HG03460 (cell line): ENCODE results near the gene TMEM132C.

Experiments
- ATAC-seq: cut with Tn5 transposase; IDR thresholded peaks from one replicate; pipeline ENCODE4 v1.9.1; 2021; ENCODE audit not compliant: unreplicated experiment

Gene TMEM132C

GRCh38 chr12:128338386-128339125, 71.6 kb downstream of the TMEM132C start:
- no peak for ATAC-seq

- no peak for ATAC-seq
Measured at GRCh38 chr12:128339126-128339520, 72.2 kb downstream of the TMEM132C start.

DNA sequence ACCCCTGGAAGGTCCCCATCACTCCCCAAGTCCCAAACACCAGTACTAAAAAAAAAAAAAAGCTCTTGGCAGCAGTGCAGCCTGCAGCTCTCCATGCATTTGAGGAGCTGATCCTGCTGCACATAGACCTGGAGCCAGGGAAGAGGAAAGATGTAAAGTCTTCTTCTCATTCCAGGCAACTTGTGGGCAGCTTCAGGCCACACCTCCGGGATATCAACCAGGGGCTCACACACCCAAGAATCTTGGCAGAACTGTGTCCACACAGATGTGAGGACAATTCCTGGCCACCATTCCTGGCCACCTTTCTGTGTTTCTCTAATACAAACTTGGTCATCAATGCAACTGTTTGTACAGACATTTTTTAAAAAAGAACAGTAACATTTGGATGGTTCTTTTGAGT, 72.7 kb downstream of the TMEM132C start:
- no peak for ATAC-seq

GRCh38 chr12:128353301-128353700, 86.3 kb downstream of the TMEM132C start:
- no peak for ATAC-seq

DNA sequence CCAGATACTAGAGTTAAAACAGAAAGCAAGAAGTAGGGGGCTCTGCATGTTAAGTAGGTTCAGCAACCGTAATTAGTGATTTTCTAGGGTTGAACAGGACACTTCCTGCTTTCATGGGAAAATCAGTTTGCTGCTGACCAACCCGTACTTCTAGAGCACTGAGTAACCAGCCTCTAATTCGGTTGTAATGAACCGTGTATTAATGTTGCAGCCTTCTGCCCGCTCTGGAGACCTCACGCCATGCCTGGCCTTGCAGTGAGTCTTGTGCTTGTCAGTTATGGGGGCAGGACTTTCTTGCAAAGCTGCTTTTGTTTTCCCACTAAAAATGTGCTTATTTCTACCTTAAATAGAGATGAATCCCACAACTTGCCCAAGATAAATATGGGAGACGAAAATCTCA, 89.6 kb downstream of the TMEM132C start:
- no peak for ATAC-seq

DNA sequence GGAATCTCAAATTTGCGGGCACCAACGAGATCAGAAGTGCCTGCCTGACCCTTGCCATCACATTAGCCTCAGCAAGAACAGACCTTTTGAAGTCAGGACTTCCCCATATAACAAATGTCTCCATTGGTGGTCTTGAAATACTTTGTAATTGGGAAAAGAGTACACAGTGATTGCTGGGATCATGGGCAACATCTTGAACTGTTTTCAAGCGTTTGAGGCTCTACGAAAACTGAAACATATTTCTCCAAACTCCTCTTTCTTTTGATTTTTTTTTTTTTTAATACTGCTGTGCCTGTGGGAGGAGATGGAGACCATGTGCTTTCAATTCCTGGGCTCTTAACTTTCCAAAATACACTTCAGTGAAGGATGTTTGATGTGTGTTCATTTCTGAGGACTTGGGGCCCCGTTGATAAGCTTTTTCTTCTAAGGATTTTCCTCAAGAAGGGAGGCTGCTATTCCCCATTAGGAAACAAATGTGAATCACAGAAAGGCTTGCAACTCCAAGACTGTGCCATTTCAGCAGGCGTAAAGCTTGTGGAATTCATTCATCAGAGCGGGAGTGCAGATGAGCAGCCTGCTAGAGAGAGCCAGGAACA, 94.5 kb downstream of the TMEM132C start:
- ATAC-seq = no peak

DNA sequence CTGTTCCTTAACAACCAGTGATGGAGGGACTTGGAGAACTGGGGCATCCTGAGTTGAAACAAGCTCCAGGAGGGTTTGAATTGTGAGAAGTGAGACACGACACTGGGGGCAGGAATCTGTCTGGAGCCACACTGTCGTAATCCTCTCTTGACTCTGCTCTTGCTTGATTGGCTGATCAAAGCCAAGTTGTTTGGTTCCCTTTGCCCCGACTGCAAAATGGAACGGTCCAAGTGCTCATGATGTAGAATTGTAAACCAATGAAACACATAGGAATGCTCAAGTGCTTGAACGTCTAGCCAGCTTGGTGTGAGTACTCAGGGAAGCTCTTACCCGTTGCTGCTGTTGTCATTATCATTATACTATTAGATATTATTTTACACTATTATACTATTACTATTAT, 98.1 kb downstream of the TMEM132C start:
- ATAC-seq = no peak

DNA sequence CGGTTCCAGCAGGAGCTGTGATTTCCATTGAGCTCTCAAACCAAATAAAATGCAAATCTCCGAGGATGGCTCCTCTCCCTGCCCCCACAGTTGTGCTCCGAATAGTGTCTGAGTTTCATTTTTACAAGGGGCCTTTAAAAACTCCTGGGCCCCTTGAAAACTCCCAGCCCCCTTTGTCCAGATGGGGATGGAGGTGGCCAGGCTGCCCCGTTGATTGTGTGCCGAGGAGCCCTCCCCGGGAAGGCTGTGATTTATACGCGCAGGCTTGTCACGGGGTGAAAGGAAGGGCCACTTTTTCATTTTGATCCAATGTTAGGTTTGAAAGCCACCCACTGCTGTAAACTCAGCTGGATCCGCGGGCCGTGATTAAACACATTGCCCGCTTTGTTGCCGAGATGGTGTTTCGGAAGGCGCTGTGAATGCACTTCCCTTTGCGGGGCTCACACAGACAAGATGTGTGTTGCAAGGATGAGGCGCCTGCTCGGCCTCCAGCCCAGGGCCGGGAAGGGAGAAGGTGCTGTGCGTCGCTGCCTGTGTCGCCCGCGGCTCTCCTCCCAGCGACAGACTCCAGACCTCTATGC, 98.8 kb downstream of the TMEM132C start:
- ATAC-seq = no peak

DNA sequence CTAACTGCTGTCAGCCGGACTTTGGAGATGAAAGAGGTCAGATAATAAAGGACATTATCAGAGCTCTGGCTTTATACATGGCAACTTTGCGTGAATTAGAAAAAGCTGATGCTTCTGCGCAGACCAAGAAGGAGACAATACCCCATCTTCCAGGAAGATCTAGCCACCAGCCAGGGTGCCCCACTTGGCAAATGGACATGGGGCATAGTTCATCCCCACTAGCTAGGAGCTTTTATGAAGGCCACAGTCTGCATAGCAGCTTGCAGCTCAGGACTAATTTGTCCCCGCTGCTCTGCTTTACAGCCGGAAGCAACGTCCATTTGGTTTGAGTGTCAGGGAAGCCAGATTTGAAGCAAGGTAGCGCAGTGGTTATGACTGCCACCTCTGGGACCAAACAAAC, 101.0 kb downstream of the TMEM132C start:
- no peak for ATAC-seq

GRCh38 chr12:128381541-128381940, 114.6 kb downstream of the TMEM132C start:
- no peak for ATAC-seq

GRCh38 chr12:128381946-128382345, 115.0 kb downstream of the TMEM132C start:
- no peak for ATAC-seq

- ATAC-seq = no peak
Measured at GRCh38 chr12:128382946-128383345, 116.0 kb downstream of the TMEM132C start.

- no peak for ATAC-seq
Measured at GRCh38 chr12:128383357-128383937, 116.5 kb downstream of the TMEM132C start.

DNA sequence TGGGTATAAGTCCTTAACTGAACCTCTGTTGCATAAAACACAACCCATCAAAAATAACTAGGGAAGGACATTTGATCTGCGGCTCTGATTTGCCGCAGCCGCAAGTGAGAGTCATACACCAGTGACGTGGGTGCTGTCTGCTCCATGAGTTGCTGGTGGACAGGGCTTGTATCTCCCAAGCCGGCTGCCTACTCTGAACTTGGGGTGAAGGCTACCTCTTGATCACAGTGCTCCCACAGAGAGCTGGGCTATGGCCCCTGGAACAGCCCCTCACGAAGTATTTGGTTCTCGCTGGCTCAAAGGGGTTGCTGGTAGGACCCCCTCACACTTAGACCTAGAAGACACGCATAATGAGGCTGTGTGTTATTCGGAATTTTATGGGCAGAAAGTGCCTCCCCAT, 118.8 kb downstream of the TMEM132C start:
- no peak for ATAC-seq

GRCh38 chr12:128387811-128388422, 120.9 kb downstream of the TMEM132C start:
- no peak for ATAC-seq

DNA sequence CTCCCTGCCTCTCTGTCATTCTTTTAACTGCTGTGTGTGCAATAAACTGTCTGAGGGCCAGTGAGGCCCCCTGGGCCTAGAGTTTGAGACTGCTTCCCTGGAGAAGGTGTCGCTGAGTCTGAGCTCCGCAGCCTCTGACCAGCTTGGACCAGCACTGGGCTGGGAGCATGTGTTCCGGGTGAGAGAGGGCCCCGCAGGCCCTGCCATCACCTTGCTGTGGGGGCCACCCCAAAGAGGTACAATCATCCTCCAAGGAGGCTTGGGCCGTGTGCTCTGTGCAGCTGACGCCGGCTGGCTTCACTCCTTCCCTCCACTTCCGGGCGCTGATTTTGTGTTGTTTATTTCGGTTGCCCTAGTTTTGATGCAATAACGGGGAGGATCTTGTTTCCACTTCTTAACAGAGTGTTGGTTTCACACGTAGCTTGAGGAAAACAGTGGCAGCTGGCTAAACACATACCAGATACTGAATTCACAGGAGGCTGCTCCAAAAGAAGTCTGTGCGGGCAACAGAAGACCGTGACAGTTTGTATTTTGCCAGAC, 121.6 kb downstream of the TMEM132C start:
- no peak for ATAC-seq

DNA sequence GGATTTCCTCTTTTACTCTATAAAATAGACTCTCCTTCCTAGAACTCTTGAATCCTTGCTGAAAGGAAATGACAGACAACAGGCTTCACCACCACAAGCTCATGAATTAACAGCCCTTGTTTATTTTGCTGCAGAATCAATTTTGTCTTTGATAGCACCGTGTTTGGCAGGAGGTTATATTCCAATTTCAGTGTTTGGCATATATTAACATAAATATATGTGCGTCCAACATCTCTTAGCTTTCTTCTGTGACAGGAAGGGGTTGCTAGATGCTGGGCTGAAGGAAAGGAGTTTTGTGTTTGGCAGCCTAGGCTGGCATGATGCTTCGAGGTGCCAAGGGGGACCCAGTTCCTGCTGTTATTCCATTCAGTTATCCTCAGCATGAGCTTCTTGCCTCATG, 126.4 kb downstream of the TMEM132C start:
- no peak for ATAC-seq

DNA sequence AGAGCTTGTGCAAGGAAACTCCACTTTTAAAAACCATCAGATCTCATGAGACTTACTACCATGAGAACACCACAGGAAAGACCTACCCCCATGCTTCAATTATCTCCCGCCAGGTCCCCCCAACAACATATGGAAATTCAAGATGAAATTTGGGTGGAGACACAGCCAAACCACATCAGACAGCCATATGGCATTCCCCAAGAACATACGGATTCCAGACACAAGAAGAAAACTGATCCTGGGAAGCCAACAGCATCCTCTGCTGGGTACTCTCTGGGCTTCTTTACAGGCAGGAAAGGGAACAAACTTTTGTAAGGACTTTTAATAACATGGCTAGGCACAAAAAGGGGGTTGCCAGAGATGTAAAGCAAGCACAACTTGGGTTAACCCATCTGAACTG, 127.2 kb downstream of the TMEM132C start:
- ATAC-seq = no peak

GRCh38 chr12:128399253-128399652, 132.3 kb downstream of the TMEM132C start:
- no peak for ATAC-seq

DNA sequence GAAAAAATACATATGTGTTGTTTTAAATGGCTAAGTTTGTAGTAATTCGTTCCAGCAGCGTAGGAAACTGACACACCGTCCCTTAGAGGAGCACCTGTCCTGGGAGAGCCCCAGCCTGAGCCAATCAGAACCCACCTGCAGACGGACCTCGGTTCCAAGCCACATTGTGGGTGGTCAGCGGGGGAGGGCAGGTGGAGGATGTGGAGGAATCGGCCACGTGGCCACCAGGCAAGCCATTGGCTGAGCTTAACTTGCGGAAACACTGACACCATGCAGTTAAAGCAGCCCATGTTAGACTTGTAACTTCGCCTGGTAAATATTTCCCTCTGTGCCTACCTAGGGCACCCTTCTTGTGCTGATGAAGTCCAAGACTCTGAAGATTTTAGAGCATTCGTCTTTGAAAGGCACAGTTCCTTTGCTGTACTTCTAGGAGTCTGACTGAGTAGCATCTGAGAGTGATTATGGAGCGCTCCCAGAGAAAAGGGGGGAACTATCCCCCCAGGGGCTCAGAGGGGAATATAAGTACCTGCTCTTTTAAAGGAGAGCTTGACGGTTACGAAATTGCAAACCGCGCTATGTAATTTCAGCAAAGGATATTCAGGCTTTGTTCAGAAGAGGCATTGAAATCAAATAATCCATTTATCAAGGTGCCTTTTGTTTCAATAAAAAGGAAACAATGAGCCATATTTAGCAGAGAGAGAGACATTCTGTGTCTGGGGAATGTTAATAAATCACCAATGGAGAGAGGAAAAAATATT, 135.7 kb downstream of the TMEM132C start:
- no peak for ATAC-seq

- ATAC-seq = no peak
Measured at GRCh38 chr12:128408669-128409068, 141.7 kb downstream of the TMEM132C start.
